NCI-H128 (cell line): Measurements from ENCODE around the gene SYNGR1.

Source experiments
- DNase-seq: peaks from one replicate; lab custom pipeline; 2025; ENCODE audit not compliant: unreplicated experiment; lab: John Stamatoyannopoulos, UW

The SYNGR1 gene

GRCh38 chr22:39368461-39368911, 18.7 kb downstream of the SYNGR1 start:
- no peak for DNase-seq

DNA sequence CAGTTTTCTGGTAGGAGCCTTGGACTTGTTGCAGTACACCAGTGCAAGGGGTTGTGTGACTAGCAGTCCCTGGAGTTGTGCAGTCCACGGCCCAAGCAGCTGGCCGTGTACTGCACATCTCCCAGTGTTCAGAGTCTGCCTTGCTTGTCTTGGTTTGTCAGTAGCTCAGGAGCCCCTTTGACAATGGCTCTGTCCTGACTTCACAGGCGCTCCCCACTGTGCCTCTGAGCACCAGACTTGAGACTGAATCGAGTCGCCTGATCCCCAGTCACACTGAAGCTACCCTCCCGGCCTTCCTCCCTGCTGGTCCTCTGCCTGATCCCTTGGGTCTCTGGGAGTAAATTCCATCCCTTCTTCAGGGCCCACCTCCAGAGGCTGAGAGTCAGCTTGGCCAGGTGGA, 19.4 kb downstream of the SYNGR1 start:
- no peak for DNase-seq

DNA sequence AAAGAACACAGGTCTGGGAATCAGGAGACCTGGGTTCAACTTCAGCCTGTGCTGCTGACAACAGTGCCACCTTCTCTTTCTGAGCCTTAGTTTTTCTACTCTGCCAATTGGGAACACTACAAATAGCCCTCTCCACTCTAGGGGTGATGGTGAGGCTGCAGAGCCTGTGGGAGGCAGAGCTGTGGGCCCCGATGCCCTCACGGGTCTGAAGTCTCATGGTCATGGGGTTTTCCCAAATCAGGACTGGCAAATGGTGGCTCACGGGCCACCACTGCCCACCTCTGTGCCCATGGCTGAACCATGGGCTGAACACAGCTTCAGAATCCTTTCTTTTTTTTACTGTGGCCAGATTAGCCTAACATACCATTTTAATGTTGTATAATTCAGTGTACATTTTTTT, 19.8 kb downstream of the SYNGR1 start:
- DNase-seq, result no peak

- DNase-seq, result no peak
Observed at GRCh38 chr22:39371732-39372131, 21.9 kb downstream of the SYNGR1 start.

GRCh38 chr22:39374191-39374590, 24.4 kb downstream of the SYNGR1 start:
- DNase-seq, result no peak

DNA sequence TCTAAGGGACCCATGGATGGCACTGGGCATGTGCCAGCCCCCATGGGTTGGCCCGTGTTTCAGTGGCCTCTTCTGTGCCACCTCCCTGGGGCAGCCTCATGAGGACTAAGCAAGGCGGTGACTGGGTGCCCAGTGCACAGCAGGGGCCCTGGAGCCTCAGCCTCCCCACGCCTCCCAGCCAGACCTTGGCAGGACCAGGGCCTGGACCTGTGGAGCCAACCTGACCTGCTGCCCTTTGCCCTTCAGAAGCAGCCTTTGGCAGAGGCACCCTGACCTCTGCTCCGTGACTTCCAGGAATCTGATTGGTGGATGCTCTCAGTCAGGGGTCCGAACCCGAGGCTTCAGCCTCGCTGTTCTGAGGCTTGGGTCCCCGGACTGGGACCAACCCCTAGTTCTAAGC, 25.0 kb downstream of the SYNGR1 start:
- DNase-seq, result no peak

GRCh38 chr22:39375646-39376045, 25.9 kb downstream of the SYNGR1 start:
- no peak for DNase-seq

GRCh38 chr22:39379756-39380730, 30.3 kb downstream of the SYNGR1 start:
- DNase-seq, result no peak

DNA sequence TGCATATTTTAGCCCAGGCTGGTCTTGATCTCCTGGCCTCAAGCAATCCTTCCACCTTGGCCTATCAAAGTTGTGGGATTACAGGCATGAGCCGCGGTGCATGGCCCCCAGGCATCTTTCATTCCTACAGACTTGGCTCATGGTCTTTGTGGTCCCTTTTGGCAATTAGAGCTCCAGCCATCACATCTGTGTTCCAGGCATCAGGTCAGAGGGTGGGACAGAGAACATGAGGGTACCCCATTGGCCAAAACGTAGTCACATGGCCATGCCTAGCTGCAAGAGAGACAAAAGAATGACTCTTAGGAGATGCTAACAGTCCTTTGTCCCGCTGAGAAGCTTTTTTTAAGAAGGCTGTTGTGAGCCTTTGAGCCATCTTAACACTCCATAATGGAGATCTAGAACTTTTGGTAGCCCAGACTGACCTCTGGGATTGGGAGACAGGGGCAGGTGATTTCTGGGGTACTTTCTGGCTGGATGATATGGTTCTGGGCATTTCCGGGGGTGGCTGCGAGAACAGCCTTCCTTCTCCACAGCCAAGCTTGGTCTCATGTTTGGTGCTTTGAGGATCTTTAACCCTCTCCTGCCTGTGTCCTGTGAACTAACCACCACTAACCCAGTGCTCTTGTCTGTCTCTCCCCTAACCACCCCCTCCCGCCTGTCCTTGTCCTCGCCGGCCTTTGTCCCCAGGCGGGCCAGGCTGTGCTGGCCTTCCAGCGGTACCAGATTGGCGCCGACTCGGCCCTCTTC, 31.4 kb downstream of the SYNGR1 start:
- DNase-seq, result no peak

DNA sequence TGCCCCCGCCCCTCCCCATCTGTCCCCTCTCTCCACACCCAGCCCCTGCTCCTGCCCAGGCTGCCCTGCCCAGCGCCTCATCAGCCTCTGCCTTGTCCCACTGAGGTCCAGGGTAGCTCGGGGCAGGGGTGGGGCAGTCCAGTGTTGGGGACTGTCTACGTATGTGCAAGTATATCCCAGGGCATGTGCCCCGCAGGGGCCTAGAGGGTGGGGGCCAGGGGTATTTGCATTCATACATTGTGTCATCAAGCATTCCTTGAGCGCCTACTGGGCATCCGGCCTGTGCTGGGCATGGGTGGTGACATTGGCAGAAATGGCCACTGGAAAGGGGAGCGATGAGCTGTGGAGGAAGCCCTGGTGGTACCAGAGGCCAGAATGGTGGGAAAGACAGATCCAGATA, 32.1 kb downstream of the SYNGR1 start:
- DNase-seq, result no peak

- no peak for DNase-seq
Observed at GRCh38 chr22:39382410-39382809, 32.6 kb downstream of the SYNGR1 start.

GRCh38 chr22:39383841-39384625, 34.2 kb downstream of the SYNGR1 start:
- DNase-seq, result no peak

- no peak for DNase-seq
Observed at GRCh38 chr22:39384750-39385480, 35.1 kb downstream of the SYNGR1 start.

DNA sequence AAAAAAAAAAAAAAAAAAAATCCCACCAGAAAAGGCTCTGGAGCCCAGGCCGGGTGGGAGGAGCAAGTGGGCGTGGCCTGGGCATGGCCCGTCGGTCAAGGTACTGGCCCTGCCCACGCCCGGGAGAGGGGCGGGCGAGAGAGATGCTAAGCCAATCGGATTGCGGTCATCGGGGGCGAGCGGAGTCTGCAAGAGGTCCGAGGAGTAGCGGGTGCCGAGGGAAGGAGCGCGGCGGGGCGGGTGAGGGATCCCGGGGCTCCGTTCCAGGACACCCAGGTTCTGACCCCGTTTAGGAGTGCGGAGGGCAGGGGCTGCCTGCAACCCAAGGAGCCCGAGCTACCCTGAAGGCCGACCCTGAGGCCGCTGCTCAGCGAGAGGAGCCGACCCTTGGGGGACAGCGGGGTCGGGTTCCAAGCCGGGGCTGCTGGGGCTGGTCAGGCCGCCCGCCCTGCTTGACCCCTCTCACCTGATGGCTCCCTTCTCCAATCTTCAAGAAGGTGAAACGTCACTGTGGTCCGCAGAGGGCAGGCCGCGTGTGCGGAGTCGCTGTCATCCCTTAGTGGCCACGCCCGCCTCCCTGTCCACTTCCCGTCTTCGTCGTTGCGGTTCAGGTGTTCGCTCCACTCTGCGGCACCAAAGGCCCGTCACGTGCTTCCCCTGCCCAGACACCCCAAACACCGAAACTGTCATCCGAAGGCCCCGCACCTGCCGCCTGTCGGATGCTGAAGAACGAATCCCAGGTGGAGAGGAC, 38.6 kb downstream of the SYNGR1 start:
- DNase-seq, result no peak

GRCh38 chr22:39389420-39389819, 39.6 kb downstream of the SYNGR1 start:
- DNase-seq, result no peak

DNA sequence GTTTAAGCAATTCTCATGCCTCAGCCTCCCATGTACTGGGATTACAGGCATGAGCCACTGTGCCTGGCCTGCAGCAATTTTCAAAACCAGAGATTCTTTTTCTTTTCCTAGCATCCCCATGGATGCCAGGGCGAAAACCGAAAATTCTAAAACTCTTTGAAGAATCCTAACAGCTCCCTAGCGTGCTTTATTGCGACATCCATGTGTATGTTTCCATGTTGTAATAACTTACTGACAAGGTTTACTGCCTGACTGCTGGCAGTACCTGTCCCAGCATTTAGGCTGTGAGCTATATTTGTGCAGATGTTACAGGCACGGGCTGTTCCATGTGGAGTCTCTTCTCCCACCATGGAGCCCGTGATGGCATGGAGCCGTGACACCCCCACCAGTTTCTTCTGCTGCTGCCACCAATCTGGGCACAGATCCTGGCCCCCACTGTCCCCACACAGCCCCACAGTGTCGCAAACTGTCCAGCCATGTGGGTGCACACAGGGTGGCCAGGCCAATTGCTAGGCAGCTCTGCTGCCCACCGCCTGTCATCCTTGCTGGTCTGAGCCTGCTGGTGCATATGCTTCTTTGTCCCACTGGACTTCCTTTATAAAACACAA, 42.7 kb downstream of the SYNGR1 start:
- no peak for DNase-seq

DNA sequence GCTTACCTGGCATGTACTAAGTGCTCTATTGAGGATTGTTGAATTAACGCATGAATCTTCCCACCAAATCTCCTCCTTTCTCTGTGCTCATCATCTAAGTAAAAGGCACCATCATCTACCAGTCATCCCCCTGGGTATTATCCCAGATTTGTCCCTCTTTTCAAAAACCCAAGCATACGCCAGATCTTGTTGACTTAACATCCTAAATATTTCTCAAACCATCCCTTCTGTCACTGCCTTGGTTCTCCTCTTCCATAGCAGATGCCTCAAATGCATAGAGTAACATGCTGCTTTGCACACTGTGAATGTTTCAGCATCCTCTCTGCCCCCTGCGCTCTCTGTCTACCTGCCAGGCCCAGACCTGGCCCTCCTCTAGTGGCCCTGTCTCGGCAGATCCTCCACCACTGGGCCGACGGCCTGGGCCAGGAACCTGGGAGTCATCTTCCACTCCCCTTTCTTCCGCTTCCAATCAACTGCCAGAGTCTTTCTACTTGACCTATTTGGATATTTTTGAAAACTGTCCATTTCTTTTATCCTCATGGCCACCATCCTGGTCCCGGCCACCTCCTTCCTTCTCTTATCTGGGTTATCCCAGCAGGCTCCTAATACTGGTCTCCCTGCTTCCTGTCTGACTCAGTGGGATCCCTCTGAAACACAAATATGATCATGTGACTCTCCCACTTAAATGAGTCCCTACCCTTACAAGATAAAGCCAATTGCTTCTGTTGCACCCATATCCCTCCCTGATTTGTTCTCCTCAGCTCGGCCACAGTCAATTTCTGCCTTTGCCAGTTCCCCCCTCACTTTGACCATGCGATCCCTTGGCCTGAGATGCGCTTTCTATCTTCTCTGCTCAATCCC, 46.4 kb downstream of the SYNGR1 start:
- no peak for DNase-seq

DNA sequence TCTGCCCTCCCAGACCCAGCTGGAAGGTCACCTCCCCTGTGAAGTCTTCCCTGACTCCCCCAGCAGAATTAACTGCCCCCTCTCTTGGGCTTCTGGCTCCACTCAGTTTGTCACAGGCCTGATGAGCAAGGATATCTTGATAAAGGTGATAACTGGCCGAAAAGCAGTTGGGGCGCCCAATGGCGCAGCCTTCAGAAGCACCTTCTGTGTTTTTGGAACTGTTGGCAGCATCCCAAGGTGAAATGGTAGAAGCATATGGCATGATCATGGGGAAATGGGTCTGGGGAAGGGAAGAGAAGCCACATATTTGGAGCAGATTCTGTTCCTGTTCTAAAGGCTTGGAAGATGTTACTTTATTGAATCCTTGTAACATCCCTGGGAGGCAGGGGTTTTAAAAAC, 47.0 kb downstream of the SYNGR1 start:
- no peak for DNase-seq

GRCh38 chr22:39401301-39401631, 51.5 kb downstream of the SYNGR1 start:
- DNase-seq, result no peak
